Ectodermal cell (in vitro differentiated cells): ENCODE measurements around the gene PPT1.
"Not testable (repeated sequence)": the region's sequence is repeated elsewhere in the genome, so short reads cannot be mapped to it uniquely, and the experiment has no call there.

Experiments
- H3K27ac ChIP-seq: 2 replicates; pipeline ENCODE4 v1.7.0; 2013; ENCODE audit warnings: mild to moderate bottlenecking, low read depth, low read length; ENCODE audit not compliant: insufficient read depth, poor library complexity, severe bottlenecking
- H3K27me3 ChIP-seq: 2 replicates; pipeline ENCODE4 v1.7.0; 2013; ENCODE audit warnings: mild to moderate bottlenecking, low read length; ENCODE audit not compliant: insufficient read depth, control insufficient read depth, poor library complexity, severe bottlenecking
- H3K36me3 ChIP-seq: one replicate; pipeline ENCODE4 v1.7.0; 2013; ENCODE audit warnings: low read length; ENCODE audit not compliant: control insufficient read depth, insufficient read depth
- H3K4me1 ChIP-seq: one replicate; pipeline ENCODE4 v1.7.0; 2013; ENCODE audit warnings: low read length; ENCODE audit not compliant: control insufficient read depth, insufficient read depth
- H3K4me3 ChIP-seq: 2 replicates; pipeline ENCODE4 v1.7.0; 2013; ENCODE audit warnings: low read depth, low read length, control low read depth; ENCODE audit not compliant: insufficient read depth
- H3K9me3 ChIP-seq: 2 replicates; pipeline ENCODE4 v1.7.0; 2013; ENCODE audit warnings: mild to moderate bottlenecking, low read length, moderate library complexity; ENCODE audit not compliant: control insufficient read depth
- WGBS, 2 experiments: methylation state at CpG; one replicate each; pipeline ENCODE4 v1.1.7; 2013; ENCODE audit warnings: missing lambda C conversion rate in 2 of 2; 5-methylcytosine and 5-hydroxymethylcytosine counted together

Gene PPT1

DNA sequence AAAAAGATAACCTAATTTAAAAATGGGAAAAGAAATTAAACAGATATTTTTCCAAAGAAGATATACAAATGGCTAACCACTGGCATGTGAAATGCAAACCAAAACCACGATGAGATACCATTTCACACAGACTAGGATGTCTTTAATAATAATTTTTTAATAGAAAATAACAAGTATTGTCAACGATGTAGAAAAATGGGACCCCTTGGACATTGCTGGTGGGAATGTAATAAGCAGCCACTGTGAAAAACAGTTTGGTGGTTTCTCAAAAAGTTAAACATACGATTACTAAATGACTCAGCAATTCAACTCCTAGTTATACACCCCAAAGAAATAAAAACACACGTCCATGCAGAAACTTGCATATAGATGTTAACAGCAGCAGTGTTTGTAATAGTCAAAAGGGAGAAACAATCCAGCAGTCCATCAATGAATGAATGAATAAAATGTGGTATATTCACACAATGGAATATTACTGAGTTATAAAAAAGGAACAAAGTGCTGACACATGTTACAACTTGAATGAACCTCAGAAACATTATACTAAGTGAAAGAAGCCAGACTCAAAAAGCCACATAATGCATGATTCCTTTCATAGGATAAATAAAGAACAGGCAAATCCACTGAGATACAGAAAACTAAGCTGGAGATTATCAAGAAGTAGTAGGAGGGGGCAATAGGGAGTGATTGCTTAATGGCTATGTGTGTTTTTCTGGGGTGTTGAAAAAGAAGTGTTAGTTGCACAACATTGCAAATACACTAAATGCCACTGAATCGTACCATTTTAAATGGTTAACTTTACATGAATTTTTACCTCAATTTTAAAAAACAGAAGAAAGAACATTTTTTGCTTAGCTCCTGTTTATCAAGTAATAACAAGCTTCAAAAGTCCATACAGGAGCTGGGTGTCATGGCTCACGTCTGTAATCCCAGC is 4.1 kb downstream of the PPT1 start:
- Histone ChIP-seq H3K4me1 (peaks cover 6% of the 10 kb centered on the region), H3K9me3 (no peaks in the 10 kb centered on the region), H3K27ac (no peak overlapping the region), H3K4me3 (no peak overlapping the region), H3K27me3 (no peaks in the 10 kb centered on the region), H3K36me3 (peaks cover 29% of the 10 kb centered on the region)
- 72 to 79% methylated on average over 4 to 6 of the region's 6 CpGs for WGBS, 2 experiments

- H3K27me3 ChIP-seq = no peaks in the 10 kb centered on the region
- WGBS, 2 experiments = 90 to 95% methylated on average over 2 of the region's 2 CpGs
- H3K4me3 ChIP-seq = no peak overlapping the region
- peaks cover 36% of the 10 kb centered on the region for H3K36me3 ChIP-seq
- no peaks in the 10 kb centered on the region for H3K9me3 ChIP-seq
- no peak overlapping the region for H3K27ac ChIP-seq
- peaks cover 6% of the 10 kb centered on the region for H3K4me1 ChIP-seq
These were observed 4.8 kb downstream of the PPT1 start for GRCh38 chr1:40092241-40092640.

- H3K36me3 ChIP-seq = peaks cover 37% of the 10 kb centered on the region
These were observed 6.2 kb downstream of the PPT1 start for GRCh38 chr1:40090652-40091355.

GRCh38 chr1:40084750-40085149 is 12.3 kb downstream of the PPT1 start:
- not testable (repeated sequence) for H3K27me3 ChIP-seq, H3K27ac ChIP-seq, H3K4me1 ChIP-seq, H3K4me3 ChIP-seq, H3K9me3 ChIP-seq
- 41 to 46% methylated on average over 11 of the region's 11 CpGs for WGBS, 2 experiments
- peaks cover 28% of the 10 kb centered on the region for H3K36me3 ChIP-seq

More at GRCh38 chr1:40090652-40091355, 6.2 kb downstream of the PPT1 start:
- Histone ChIP-seq H3K27ac (no peak overlapping the region), H3K4me3 (no peak overlapping the region), H3K4me1 (peaks cover 4% of the 10 kb centered on the region), H3K27me3 (no peaks in the 10 kb centered on the region), H3K9me3 (no peaks in the 10 kb centered on the region)
- WGBS, 2 experiments = 95 to 96% methylated on average over 5 of the region's 5 CpGs

GRCh38 chr1:40081871-40082270 is 15.2 kb downstream of the PPT1 start:
- no peak overlapping the region for H3K4me3 ChIP-seq
- H3K9me3 ChIP-seq = no peaks in the 10 kb centered on the region
- H3K27ac ChIP-seq = no peak overlapping the region
- no peaks in the 10 kb centered on the region for H3K4me1 ChIP-seq
- H3K27me3 ChIP-seq = no peaks in the 10 kb centered on the region
- WGBS, 2 experiments = 67 to 68% methylated on average over 7 of the region's 7 CpGs
- H3K36me3 ChIP-seq = peaks cover 16% of the 10 kb centered on the region

DNA sequence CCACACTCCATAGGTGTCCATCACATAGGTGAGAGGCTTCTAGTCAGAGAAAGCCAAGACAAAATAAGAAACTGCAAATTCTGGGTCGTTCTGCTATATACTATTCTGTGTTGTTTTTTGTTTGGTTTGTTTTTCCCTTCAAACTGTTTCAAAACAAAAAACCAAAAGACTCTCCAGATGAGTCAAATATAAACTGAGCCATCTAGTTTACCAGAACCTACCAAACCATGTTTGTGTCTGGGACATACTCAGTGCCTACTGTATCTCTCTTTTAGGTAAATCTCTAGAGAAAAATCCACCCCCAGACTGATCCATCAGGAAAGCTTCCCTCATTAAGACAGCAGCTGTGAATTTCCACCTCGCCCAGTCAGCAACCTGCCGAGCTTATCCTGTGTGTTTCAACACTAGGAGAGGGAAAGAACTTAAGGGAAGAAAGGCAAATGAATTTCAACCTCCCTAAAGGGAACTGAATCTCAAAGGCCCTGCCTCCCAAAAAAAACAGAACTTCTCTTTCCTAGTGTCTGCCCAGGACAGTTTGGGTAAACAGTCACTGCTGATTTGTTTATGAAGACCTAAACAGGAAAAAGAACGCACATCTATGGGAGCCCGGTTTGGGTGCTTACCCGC is 17.2 kb downstream of the PPT1 start:
- no peaks in the 10 kb centered on the region for H3K4me1 ChIP-seq
- H3K27me3 ChIP-seq = no peaks in the 10 kb centered on the region
- WGBS, 2 experiments = 95 to 96% methylated on average over 3 to 6 of the region's 6 CpGs
- H3K36me3 ChIP-seq = peaks cover 21% of the 10 kb centered on the region
- H3K27ac ChIP-seq = no peak overlapping the region
- no peaks in the 10 kb centered on the region for H3K9me3 ChIP-seq
- no peak overlapping the region for H3K4me3 ChIP-seq

DNA sequence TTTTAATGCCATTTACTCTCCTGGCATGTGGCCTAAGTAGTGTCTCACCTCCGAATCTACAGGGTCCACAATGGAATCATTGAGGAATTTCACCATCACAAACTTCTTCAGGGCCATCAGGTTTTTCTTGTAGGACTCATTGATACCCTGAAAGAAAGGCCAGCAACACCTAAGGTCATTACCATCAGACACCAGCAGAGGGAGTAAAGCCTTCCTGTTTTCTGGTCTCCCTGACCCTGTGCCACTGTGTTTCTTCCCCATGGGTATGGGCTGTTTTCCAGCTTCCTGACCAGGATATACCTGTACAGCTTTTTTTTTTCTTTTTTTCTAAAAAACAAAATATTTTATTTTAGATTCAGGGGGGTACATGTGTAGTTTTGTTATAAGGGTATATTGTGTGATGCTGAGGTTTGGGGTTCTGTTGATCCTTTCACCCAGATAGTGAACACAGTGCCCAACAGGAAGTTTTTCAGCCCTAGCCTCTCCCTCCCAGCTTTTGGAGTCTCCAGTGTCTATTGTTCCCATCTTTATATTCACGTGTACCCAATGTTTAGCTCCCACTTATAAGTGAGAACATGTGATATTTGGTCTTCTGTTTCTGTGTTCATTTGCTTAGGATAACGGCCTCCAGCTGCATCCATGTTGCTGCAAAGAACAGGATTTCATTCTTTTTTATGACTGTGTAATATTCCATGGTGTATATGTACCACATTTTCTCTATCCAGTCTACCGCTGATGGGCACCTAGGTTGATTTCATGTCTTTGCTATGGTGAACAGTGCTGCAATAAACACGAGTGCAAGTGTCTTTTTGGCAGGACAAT is 18.3 kb downstream of the PPT1 start:
- Histone ChIP-seq H3K27ac (no peak overlapping the region), H3K36me3 (peaks cover 20% of the 10 kb centered on the region), H3K9me3 (no peaks in the 10 kb centered on the region), H3K4me1 (no peaks in the 10 kb centered on the region), H3K4me3 (no peak overlapping the region), H3K27me3 (no peaks in the 10 kb centered on the region)
- WGBS, 2 experiments = 92 to 95% methylated on average over 5 of the region's 5 CpGs

GRCh38 chr1:40076895-40077312 is 20.1 kb downstream of the PPT1 start:
- no peaks in the 10 kb centered on the region for H3K9me3 ChIP-seq
- 87 to 93% methylated on average over 4 to 5 of the region's 5 CpGs for WGBS, 2 experiments
- no peak overlapping the region for H3K4me3 ChIP-seq
- H3K27me3 ChIP-seq = no peaks in the 10 kb centered on the region
- H3K4me1 ChIP-seq = no peaks in the 10 kb centered on the region
- peaks cover 30% of the 10 kb centered on the region for H3K36me3 ChIP-seq
- H3K27ac ChIP-seq = no peak overlapping the region

DNA sequence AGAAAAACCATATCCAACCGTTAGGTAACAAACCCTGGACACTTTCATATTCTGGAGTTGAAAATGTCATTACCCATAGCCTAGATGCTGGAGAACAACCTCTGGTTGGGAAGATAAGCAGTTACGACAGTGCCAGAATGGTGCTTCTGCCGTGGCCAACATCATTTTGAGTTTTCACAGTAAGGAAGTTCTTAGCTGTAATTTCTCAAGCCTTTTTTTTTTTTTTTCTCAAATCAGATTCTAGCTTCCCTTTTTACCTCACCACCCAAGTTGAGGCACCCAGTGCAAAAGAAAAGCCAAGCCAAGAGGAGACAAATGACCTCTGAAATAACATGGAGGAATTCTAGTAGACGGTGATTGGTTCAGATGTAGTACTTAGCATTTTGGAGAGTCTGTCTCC is 21.8 kb downstream of the PPT1 start:
- Histone ChIP-seq H3K4me3 (no peak overlapping the region), H3K36me3 (peaks cover 39% of the 10 kb centered on the region), H3K4me1 (no peaks in the 10 kb centered on the region), H3K27ac (no peak overlapping the region), H3K27me3 (no peaks in the 10 kb centered on the region), H3K9me3 (no peaks in the 10 kb centered on the region)
- WGBS, 2 experiments = 95% methylated on average over 4 of the region's 4 CpGs
